ENCODE measurements around the gene KLF18. TPM values are rescaled to one million over a fixed set of nuclear protein-coding genes. Genes with fewer than 3 reads are reported as not detected.
"Not testable (repeated sequence)": the region's sequence is repeated elsewhere in the genome, so short reads cannot be mapped to it uniquely, and the experiment has no call there.

Gene KLF18
- total RNA-seq: not detected

GRCh38 chr1:44141531-44141930, at the start of gene KLF18:
KLF18 (minus strand) TSS chr1:44141631; CDS start chr1:44141631, 0 bp downstream.
- no peak for DNase-seq (ENCODE audit: low spot score in 2 of 2)

GRCh38 chr1:44174630-44175029, 33.2 kb upstream of the KLF18 start:
- FAIRE-seq (no peak), DNase-seq (ENCODE audit: low spot score in 2 of 2) (no peak)

More at GRCh38 chr1:44141531-44141930, at the start of gene KLF18:
- FAIRE-seq: no peak

- FAIRE-seq (no peak), DNase-seq (ENCODE audit: low spot score in 2 of 2) (no peak)
Measured at GRCh38 chr1:44170281-44170823, 28.9 kb upstream of the KLF18 start.

- DNase-seq (ENCODE audit: low spot score in 2 of 2) (no peak), FAIRE-seq (no peak)
Measured at GRCh38 chr1:44168520-44169098, 27.2 kb upstream of the KLF18 start.

- FAIRE-seq: no peak
- no peak for DNase-seq (ENCODE audit: low spot score in 2 of 2)
Measured at GRCh38 chr1:44161546-44161945, 20.1 kb upstream of the KLF18 start.

- no peak for DNase-seq (ENCODE audit: low spot score in 2 of 2)
- no peak for FAIRE-seq
Measured at GRCh38 chr1:44158871-44159270, 17.4 kb upstream of the KLF18 start.

- DNase-seq (ENCODE audit: low spot score in 2 of 2) (no peak), FAIRE-seq (no peak)
Measured at GRCh38 chr1:44157903-44158302, 16.5 kb upstream of the KLF18 start.

- no peak for FAIRE-seq
- DNase-seq (ENCODE audit: low spot score in 2 of 2): no peak
Measured at GRCh38 chr1:44154049-44154448, 12.6 kb upstream of the KLF18 start.

- FAIRE-seq: no peak
- no peak for DNase-seq (ENCODE audit: low spot score in 2 of 2)
Measured at GRCh38 chr1:44152692-44153091, 11.3 kb upstream of the KLF18 start.

GRCh38 chr1:44151808-44152207, 10.4 kb upstream of the KLF18 start:
- FAIRE-seq (no peak), DNase-seq (ENCODE audit: low spot score in 2 of 2) (no peak)

GRCh38 chr1:44151332-44151731, 9.9 kb upstream of the KLF18 start:
- DNase-seq (ENCODE audit: low spot score in 2 of 2): no peak

GRCh38 chr1:44147582-44147981, 6.2 kb upstream of the KLF18 start:
- DNase-seq (ENCODE audit: low spot score in 2 of 2) (no peak), FAIRE-seq (no peak)

More at GRCh38 chr1:44151332-44151731, 9.9 kb upstream of the KLF18 start:
- FAIRE-seq: no peak

- FAIRE-seq: no peak
Measured at GRCh38 chr1:44146536-44147361, 5.3 kb upstream of the KLF18 start.

GRCh38 chr1:44144962-44145756, 3.7 kb upstream of the KLF18 start:
- FAIRE-seq: no peak

More at GRCh38 chr1:44146536-44147361, 5.3 kb upstream of the KLF18 start:
- no peak for DNase-seq (ENCODE audit: low spot score in 2 of 2)

GRCh38 chr1:44139565-44139964, 1.9 kb downstream of the KLF18 start:
- not testable (repeated sequence) for FAIRE-seq; DNase-seq (ENCODE audit: low spot score in 2 of 2)

More at GRCh38 chr1:44144962-44145756, 3.7 kb upstream of the KLF18 start:
- DNase-seq (ENCODE audit: low spot score in 2 of 2): no peak

- no peak for DNase-seq (ENCODE audit: low spot score in 2 of 2)
- FAIRE-seq: no peak
Measured at GRCh38 chr1:44138239-44138638, 3.2 kb downstream of the KLF18 start.

- FAIRE-seq: no peak
- no peak for DNase-seq (ENCODE audit: low spot score in 2 of 2)
Measured at GRCh38 chr1:44135886-44136285, 5.5 kb downstream of the KLF18 start.

GRCh38 chr1:44134071-44134920, 7.1 kb downstream of the KLF18 start:
- FAIRE-seq (no peak), DNase-seq (ENCODE audit: low spot score in 2 of 2) (no peak)

GRCh38 chr1:44131411-44131810, 10.0 kb downstream of the KLF18 start:
- FAIRE-seq (no peak), DNase-seq (ENCODE audit: low spot score in 2 of 2) (no peak)

All from frontal cortex (tissue), 4 donors.